Effector CD4-positive, alpha-beta T cell (primary cell): Measurements from ENCODE around the gene RNU6-9.

ENCODE experiments used
- DNase-seq: peaks from one replicate; pipeline ENCODE4 v3.0.0-alpha.2; 2020

The RNU6-9 gene

GRCh38 chr19:919199-920050 is 26.1 kb downstream of the RNU6-9 start:
- peak; percentile 35 for DNase-seq

- peak; percentile 59 for DNase-seq
These were observed 27.0 kb downstream of the RNU6-9 start for GRCh38 chr19:920051-920864.

GRCh38 chr19:924553-925086 is 31.3 kb downstream of the RNU6-9 start:
- no peak for DNase-seq

GRCh38 chr19:925087-925525 is 31.8 kb downstream of the RNU6-9 start:
- peak; percentile 65 for DNase-seq

- peak; percentile 62 for DNase-seq
These were observed 32.4 kb downstream of the RNU6-9 start, which contains the start of gene ARID3A for GRCh38 chr19:925526-926322. TSS of gene ARID3A (plus strand) at chr19:926035. CDS start at chr19:929529, 3,494 bp downstream.

GRCh38 chr19:926323-926588 is 33.0 kb downstream of the RNU6-9 start:
- no peak for DNase-seq

- no peak for DNase-seq
These were observed 33.5 kb downstream of the RNU6-9 start for GRCh38 chr19:926589-927350.

GRCh38 chr19:927351-927779 is 34.1 kb downstream of the RNU6-9 start:
- no peak for DNase-seq

- DNase-seq: no peak
These were observed 34.6 kb downstream of the RNU6-9 start for GRCh38 chr19:927780-928401.

- DNase-seq: no peak
These were observed 35.4 kb downstream of the RNU6-9 start for GRCh38 chr19:928471-929202.

GRCh38 chr19:929203-929890 is 36.1 kb downstream of the RNU6-9 start:
- DNase-seq: no peak

- DNase-seq: no peak
These were observed 36.6 kb downstream of the RNU6-9 start for GRCh38 chr19:929891-930258.

- DNase-seq: no peak
These were observed 38.8 kb downstream of the RNU6-9 start for GRCh38 chr19:931860-932647.

GRCh38 chr19:932648-933552 is 39.6 kb downstream of the RNU6-9 start:
- no peak for DNase-seq

- no peak for DNase-seq
These were observed 40.2 kb downstream of the RNU6-9 start for GRCh38 chr19:933553-933882.

GRCh38 chr19:934197-934840 is 41.0 kb downstream of the RNU6-9 start:
- no peak for DNase-seq

- DNase-seq: no peak
These were observed 41.7 kb downstream of the RNU6-9 start for GRCh38 chr19:934865-935479.

GRCh38 chr19:936175-936546 is 42.9 kb downstream of the RNU6-9 start:
- no peak for DNase-seq
